ENCODE results near the gene APBB2.
A peak's percentile ranks its signal among the peaks of the same experiment; 100 is the strongest.

Gene APBB2

DNA sequence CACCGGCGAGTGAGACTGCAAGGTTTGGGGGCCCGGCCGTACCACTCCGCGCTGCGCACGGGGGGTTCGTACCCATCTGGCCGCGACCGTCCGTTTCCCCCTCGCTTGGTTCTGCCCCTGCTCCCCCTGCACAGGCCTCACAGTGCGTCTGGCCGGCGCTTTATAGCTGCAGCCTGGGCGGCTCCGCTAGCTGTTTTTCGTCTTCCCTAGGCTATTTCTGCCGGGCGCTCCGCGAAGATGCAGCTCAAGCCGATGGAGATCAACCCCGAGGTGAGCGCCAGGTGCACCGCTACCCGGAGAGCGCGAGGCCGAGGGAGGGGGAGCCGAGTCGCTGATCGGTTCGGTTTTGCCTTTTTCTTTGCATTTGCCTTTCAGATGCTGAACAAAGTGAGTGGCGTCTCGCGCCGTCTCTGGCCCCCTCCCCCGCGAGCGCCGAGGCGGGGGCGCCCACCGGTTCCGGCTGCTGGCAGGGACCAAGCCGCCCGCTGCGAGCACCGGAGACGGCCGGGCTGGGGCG lies 42.5 kb upstream of the APBB2 start, which contains the start of gene UCHL1:
UCHL1 (plus strand) TSS at position 189 of the 517 bp plus-strand sequence; CDS start at position 238, 49 bp downstream.
- peak; percentile 38 for DNase-seq (ENCODE audit: extremely low spot score)
- TF ChIP-seq, protein P1, sequence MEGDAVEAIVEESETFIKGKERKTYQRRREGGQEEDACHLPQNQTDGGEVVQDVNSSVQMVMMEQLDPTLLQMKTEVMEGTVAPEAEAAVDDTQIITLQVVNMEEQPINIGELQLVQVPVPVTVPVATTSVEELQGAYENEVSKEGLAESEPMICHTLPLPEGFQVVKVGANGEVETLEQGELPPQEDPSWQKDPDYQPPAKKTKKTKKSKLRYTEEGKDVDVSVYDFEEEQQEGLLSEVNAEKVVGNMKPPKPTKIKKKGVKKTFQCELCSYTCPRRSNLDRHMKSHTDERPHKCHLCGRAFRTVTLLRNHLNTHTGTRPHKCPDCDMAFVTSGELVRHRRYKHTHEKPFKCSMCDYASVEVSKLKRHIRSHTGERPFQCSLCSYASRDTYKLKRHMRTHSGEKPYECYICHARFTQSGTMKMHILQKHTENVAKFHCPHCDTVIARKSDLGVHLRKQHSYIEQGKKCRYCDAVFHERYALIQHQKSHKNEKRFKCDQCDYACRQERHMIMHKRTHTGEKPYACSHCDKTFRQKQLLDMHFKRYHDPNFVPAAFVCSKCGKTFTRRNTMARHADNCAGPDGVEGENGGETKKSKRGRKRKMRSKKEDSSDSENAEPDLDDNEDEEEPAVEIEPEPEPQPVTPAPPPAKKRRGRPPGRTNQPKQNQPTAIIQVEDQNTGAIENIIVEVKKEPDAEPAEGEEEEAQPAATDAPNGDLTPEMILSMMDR (IDR thresholded peaks at IDR 0.05; ENCODE audit: control extremely low read depth, extremely low read depth, low read depth, missing control alignments): no peak
- POLR2A ChIA-PET: no interaction called here
- CTCF ChIA-PET: no interaction called here

DNA sequence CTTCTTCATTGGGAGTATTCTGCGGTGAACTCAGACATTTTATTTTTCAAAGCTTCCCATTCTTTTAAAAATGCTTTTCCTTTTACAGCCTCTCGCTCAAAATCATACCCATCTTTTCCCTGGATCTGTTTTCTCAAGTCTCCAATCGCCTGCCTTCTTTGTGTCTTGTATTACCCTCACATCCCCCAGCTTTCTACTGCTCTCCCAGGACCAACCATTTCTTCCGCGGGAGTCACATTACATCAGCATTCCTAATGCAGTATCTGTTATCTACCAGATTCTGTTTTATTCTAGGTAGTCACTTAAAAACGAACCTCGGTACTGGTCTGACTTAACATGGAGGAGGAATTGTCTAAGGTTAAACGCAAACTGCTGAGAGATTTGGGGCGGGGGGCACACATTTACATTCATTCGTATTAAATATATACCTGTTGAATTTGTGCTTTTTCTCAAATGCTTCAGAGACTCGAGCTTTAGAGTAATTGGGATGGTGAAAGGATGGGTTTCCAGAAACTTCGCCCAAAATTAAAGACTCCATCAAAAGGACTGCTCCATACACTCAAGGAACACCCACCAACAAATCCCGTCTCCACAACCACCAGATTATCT lies 41.9 kb upstream of the APBB2 start:
- ChIA-PET CTCF (interaction anchor here (1.4 kb wide), 1 partner anchor 27 kb away, joined by 4 read pairs; no protein-coding TSS in a partner anchor), POLR2A (no interaction called here)
- TF ChIP-seq, protein P1 (IDR thresholded peaks at IDR 0.05; ENCODE audit: control extremely low read depth, extremely low read depth, low read depth, missing control alignments): no peak
- DNase-seq (ENCODE audit: extremely low spot score): no peak

DNA sequence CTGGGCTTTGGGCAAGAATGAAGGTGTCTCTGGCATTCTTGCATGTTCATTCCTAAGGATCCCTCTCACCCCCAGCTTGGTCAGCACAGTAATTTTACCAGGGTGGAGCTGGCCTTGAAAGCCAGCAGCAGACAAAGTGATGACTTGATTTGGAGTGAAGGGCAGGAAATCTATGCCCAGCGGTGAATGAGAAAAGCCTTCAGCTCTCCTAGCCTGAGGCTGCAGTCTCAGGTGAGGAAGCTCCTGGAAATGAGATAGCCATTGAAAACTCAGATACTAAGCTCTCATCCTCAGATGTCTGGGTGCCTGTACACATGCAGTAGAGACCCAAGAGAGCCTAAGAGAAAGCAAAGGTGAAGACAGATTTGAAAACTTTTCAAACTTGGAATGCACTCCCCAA lies 31.6 kb upstream of the APBB2 start:
- no peak for DNase-seq (ENCODE audit: extremely low spot score)
- POLR2A ChIA-PET: no interaction called here
- CTCF ChIA-PET: interaction anchor here (1.5 to 2.2 kb wide), 4 partner anchors 12 to 34 kb away, joined by 3 to 5 read pairs (median 4); no protein-coding TSS in a partner anchor
- TF ChIP-seq, protein P1 (IDR thresholded peaks at IDR 0.05; ENCODE audit: control extremely low read depth, extremely low read depth, low read depth, missing control alignments): no peak

DNA sequence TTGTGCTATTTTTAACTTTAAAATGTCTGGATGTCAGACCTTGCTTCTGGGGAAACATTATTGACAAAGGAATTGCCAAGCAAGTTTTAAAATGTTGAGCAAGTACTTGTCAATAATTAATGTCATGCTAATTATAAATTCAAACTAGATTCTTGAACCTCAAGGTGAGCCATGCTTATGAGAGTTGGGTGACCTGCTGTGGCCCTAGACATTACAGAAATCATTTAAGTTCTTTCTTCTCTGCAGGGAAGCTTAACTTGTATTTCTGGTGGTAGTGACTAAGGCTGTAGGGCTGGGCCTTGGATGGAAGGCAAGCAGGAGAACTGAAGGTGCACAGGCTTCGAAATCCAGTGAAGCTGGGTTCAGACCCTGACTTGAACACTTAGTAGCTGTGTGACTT lies 27.6 kb upstream of the APBB2 start:
- POLR2A ChIA-PET: no interaction called here
- CTCF ChIA-PET: no interaction called here
- DNase-seq (ENCODE audit: extremely low spot score): no peak
- TF ChIP-seq, protein P1 (IDR thresholded peaks at IDR 0.05; ENCODE audit: control extremely low read depth, extremely low read depth, low read depth, missing control alignments): no peak

DNA sequence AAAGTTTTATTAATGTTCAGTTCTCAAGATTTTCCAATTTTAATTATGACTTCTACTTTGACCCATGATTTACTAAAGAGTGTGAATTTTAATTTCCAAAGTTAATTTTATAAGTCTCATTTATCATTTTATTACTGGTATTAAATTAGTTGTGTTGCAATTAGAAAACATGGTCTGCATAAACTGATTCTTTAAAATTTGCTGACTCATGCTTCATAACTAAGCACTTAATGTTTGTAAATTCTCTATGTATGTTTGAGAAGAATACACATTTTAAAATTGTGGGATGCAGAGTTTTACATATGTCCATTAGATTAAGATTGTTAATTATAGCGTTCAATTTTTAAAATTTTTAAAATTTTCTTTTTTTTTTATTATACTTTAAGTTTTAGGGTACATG lies 22.2 kb upstream of the APBB2 start:
- TF ChIP-seq, protein P1 (IDR thresholded peaks at IDR 0.05; ENCODE audit: control extremely low read depth, extremely low read depth, low read depth, missing control alignments): no peak
- CTCF ChIA-PET: no interaction called here
- DNase-seq (ENCODE audit: extremely low spot score): no peak
- POLR2A ChIA-PET: no interaction called here

DNA sequence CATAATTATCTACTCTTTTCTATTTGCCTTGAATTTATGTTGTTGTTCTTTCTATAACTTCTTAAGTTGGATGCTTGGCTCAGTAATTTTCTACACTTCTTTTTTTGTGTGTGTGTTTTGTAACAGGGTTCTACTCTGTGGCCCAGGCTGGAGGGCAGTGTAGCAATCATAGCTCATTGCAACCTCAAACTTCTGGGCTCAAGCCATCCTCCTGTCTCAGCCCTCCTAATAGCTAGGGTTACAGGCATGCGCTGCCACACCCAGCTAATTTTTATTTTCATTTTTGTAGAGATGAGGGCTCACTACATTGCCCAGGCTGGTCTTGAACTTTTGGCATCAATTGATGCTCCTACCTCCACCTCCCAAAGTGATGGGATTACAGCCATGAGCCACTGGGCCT lies 21.7 kb upstream of the APBB2 start:
- no peak for DNase-seq (ENCODE audit: extremely low spot score)
- ChIA-PET POLR2A (no interaction called here), CTCF (no interaction called here)
- TF ChIP-seq, protein P1 (IDR thresholded peaks at IDR 0.05; ENCODE audit: control extremely low read depth, extremely low read depth, low read depth, missing control alignments): no peak

Measured in GM10248 (cell line).